Endothelial cell of umbilical vein (primary cell): ENCODE measurements around the gene RAD51B. TPM values are rescaled to one million over a fixed set of nuclear protein-coding genes. Genes with fewer than 3 reads are reported as not detected.

Experiments used
- BruUV-seq: library from RNA; stranded (reverse); fragments of 400-500 nt; replicated peaks from 2 replicates; lab custom pipeline; 2021; lab: Mats Ljungman, UMichigan
- CTCF ChIA-PET: fragments of 300-600, 350-600 bp; sonication (Branson Sonifier 250); formaldehyde crosslinking; loops from one replicate; lab custom pipeline; 2021; ENCODE audit warnings: antibody characterized with exemption, inconsistent platforms; lab: Charles Lee
- POLR2A ChIA-PET: fragments of 300-600, 350-600 bp; sonication (Branson Sonifier 250); formaldehyde crosslinking; loops from one replicate; lab custom pipeline; 2021; ENCODE audit warnings: antibody characterized with exemption, inconsistent platforms; lab: Charles Lee
- DNase-seq: peaks from one replicate; pipeline ENCODE4 v3.0.0-alpha.2; 2011; ENCODE audit warnings: low read depth, low spot score
- FAIRE-seq: peaks from 2 replicates; lab custom pipeline; 2011; peaks lifted over from hg19 to GRCh38; lab: Jason Lieb, UNC
- H2AFZ ChIP-seq: 2 replicates; pipeline ENCODE4 v1.6.0; 2012; ENCODE audit warnings: low read depth, low read length, control low read depth, inconsistent platforms
- H3K27ac ChIP-seq: 2 replicates; pipeline ENCODE4 v1.5.1; 2011; ENCODE audit warnings: low read depth, mild to moderate bottlenecking, control low read depth, low read length, moderate library complexity; ENCODE audit not compliant: insufficient read depth
- H3K27me3 ChIP-seq, 2 experiments: 2 replicates each; pipeline versions ENCODE4 v1.6.0 to v1.6.1; 2011; ENCODE audit warnings: low read length in 2 of 2, mixed read lengths in 1 of 2; ENCODE audit not compliant: control insufficient read depth in 2 of 2, insufficient read depth in 2 of 2
- H3K36me3 ChIP-seq, 2 experiments: 2 replicates in 1 of 2; 3 replicates in 1 of 2; pipeline ENCODE4 v1.5.1; 2011; ENCODE audit warnings: low read length in 2 of 2, mild to moderate bottlenecking in 1 of 2, moderate library complexity in 1 of 2; ENCODE audit not compliant: control insufficient read depth in 2 of 2, insufficient read depth in 2 of 2; ENCODE audit errors: extremely low read depth in 1 of 2
- H3K4me1 ChIP-seq: 3 replicates; pipeline ENCODE4 v1.5.1; 2011; ENCODE audit warnings: mild to moderate bottlenecking, low read length; ENCODE audit not compliant: control insufficient read depth, insufficient read depth; ENCODE audit errors: extremely low read depth
- H3K4me2 ChIP-seq: 2 replicates; pipeline ENCODE4 v1.6.1; 2011; ENCODE audit warnings: low read length, control low read depth, mixed read lengths; ENCODE audit not compliant: insufficient read depth
- H3K4me3 ChIP-seq, 3 experiments: fragments of 200-600 bp in 1 of 3; sonication (generic), shearing (Covaris generic) in 1 of 3; replicated peaks in 1 of 3; 2 replicates each; pipeline ENCODE4 v1.5.1; 2011 to 2016; ENCODE audit warnings: control low read depth in 3 of 3, low read length in 3 of 3, mild to moderate bottlenecking in 2 of 3, inconsistent platforms in 1 of 3, low read depth in 1 of 3, moderate library complexity in 1 of 3; ENCODE audit not compliant: insufficient read depth in 1 of 3
- H3K79me2 ChIP-seq: 2 replicates; pipeline ENCODE4 v1.6.0; 2012; ENCODE audit warnings: low read length, inconsistent platforms; ENCODE audit not compliant: control insufficient read depth, insufficient read depth
- H3K9ac ChIP-seq: replicated peaks from 2 replicates; pipeline ENCODE3; 2011; ENCODE audit warnings: low read length, control low read depth; ENCODE audit not compliant: insufficient read depth; ENCODE audit errors: extremely low read depth
- H3K9me1 ChIP-seq: replicated peaks from 3 replicates; pipeline ENCODE4 v1.6.0; 2011; ENCODE audit warnings: mild to moderate bottlenecking, low read length; ENCODE audit not compliant: control insufficient read depth, insufficient read depth; ENCODE audit errors: extremely low read depth
- H3K9me3 ChIP-seq: replicated peaks from 2 replicates; pipeline ENCODE4 v1.5.1; 2012; ENCODE audit warnings: low read length, inconsistent platforms; ENCODE audit not compliant: control insufficient read depth, insufficient read depth
- H4K20me1 ChIP-seq: replicated peaks from 2 replicates; pipeline ENCODE3; 2011; ENCODE audit warnings: mild to moderate bottlenecking, low read length; ENCODE audit not compliant: control insufficient read depth, insufficient read depth; ENCODE audit errors: extremely low read depth
- CTCF ChIP-seq, 2 donors: IDR thresholded peaks; 1 replicate in 1 of 2; 2 replicates in 1 of 2; pipeline ENCODE4 v1.5.1; 2011; ENCODE audit warnings: low read length in 2 of 2, mild to moderate bottlenecking in 2 of 2, moderate library complexity in 2 of 2, control low read depth in 1 of 2, inconsistent platforms in 1 of 2, low read depth in 1 of 2; ENCODE audit not compliant: insufficient read depth in 1 of 2; ENCODE audit errors: extremely low read depth in 1 of 2
- EZH2 ChIP-seq: IDR thresholded peaks from 2 replicates; pipeline ENCODE4 v1.6.1; 2012; ENCODE audit warnings: borderline replicate concordance, low read depth, mild to moderate bottlenecking, moderate library complexity, low read length, inconsistent platforms; ENCODE audit not compliant: severe bottlenecking
- FOS ChIP-seq: IDR thresholded peaks from 2 replicates; pipeline ENCODE4 v1.6.1; 2011; ENCODE audit warnings: mild to moderate bottlenecking, low read length, moderate library complexity, borderline replicate concordance; ENCODE audit not compliant: insufficient read depth
- GATA2 ChIP-seq: IDR thresholded peaks from 2 replicates; pipeline ENCODE4 v1.7.0; 2011; ENCODE audit warnings: low read depth, mild to moderate bottlenecking, moderate library complexity, mixed read lengths, low read length; ENCODE audit not compliant: insufficient read length, insufficient read depth
- JUN ChIP-seq: IDR thresholded peaks from 2 replicates; pipeline ENCODE4 v1.6.1; 2011; ENCODE audit warnings: borderline replicate concordance, low read depth; ENCODE audit not compliant: insufficient read length, insufficient read depth
- MYC ChIP-seq: IDR thresholded peaks from one replicate; pipeline ENCODE4 v1.6.1; 2011; ENCODE audit warnings: mild to moderate bottlenecking, low read depth, low read length
- POLR2A ChIP-seq: IDR thresholded peaks from 2 replicates; pipeline ENCODE4 v1.6.1; 2012; ENCODE audit warnings: low read depth, mild to moderate bottlenecking, control low read depth, low read length
- POLR2AphosphoS5 ChIP-seq: IDR thresholded peaks from 2 replicates; pipeline ENCODE4 v1.6.1; 2012; ENCODE audit warnings: low read depth, mild to moderate bottlenecking, control low read depth, low read length, moderate library complexity; ENCODE audit not compliant: insufficient read depth
- dilution Hi-C: fragments of 300-500 bp; cut with MboI; formaldehyde crosslinking; loops from one replicate; pipeline ENCODE4 v1.15.0; 2019; ENCODE audit warnings: low sequenced_read_pairs; ENCODE audit not compliant: extremely low pct_ligation_motif_present
- intact Hi-C: fragments of 100-400 bp; cut with micrococcal nuclease; formaldehyde crosslinking; loops from one replicate; pipeline ENCODE4 v1.10.0; 2022
- polyA plus RNA-seq, 4 experiments: library from polyadenylated mRNA; depleted of rRNA in 3 of 4; stranded (reverse) in 3 of 4; unstranded in 1 of 4; fragments of >200 nt; gene quantifications; 2 replicates each; pipeline versions ENCODE4 v1.2.1 to v1.2.3, GENCODE V29; 2011 to 2012; ENCODE audit warnings: missing spikeins in 1 of 4
- total RNA-seq: library from RNA; stranded (reverse); gene quantifications from 2 replicates; pipeline ENCODE4 v1.2.3, GENCODE V29; 2021
- TF ChIP-seq, protein P1 (sequence below): IDR thresholded peaks from 2 replicates; pipeline ENCODE4 v1.6.1; 2011; ENCODE audit not compliant: insufficient read depth, insufficient read length

The RAD51B gene
- total and polyA plus RNA-seq, 2 donors (not counting 3 experiments of a cell fraction or from before 2014, with no cell fraction given), result 3.9 to 19.0 TPM

GRCh38 chr14:68241862-68242487, 422.4 kb downstream of the RAD51B start:
- Histone ChIP-seq H3K4me1 (peaks cover 16% of the 10 kb centered on the region), H3K9me3 (no peaks in the 10 kb centered on the region), H3K79me2 (no peaks in the 10 kb centered on the region), H3K27ac (no peak overlapping the region), H4K20me1 (no peaks in the 10 kb centered on the region), H2AFZ (no peak overlapping the region), H3K27me3 (no peaks in the 10 kb centered on the region), H3K4me2 (no peak overlapping the region), H3K4me3 (no peak overlapping the region), H3K36me3 (no peaks in the 10 kb centered on the region), H3K9me1 (no peaks in the 10 kb centered on the region), H3K9ac (no peak overlapping the region)
- no peak for FAIRE-seq
- TF ChIP-seq EZH2, result no peak
- TF ChIP-seq FOS, result no peak
- TF ChIP-seq POLR2AphosphoS5, result no peak
- TF ChIP-seq GATA2, result no peak
- dilution Hi-C loops (no loop called here), intact Hi-C loops (no loop called here)
- CTCF ChIA-PET, result interaction anchor here (0.5 to 1.3 kb wide), 4 partner anchors 14 to 304 kb away, joined by 3 to 4 read pairs (median 3); no protein-coding TSS in a partner anchor
- no TSS peak for BruUV-seq
- DNase-seq, result no peak
- POLR2A ChIA-PET, result no interaction called here

GRCh38 chr14:68243450-68244010, 424.0 kb downstream of the RAD51B start:
- no peak for FAIRE-seq
- intact Hi-C loops, result no loop called here

More at GRCh38 chr14:68243450-68244010, 424.0 kb downstream of the RAD51B start:
- DNase-seq, result no peak
- H3K79me2 ChIP-seq, result no peaks in the 10 kb centered on the region
- ChIA-PET CTCF (no interaction called here), POLR2A (no interaction called here)
- H3K4me1 ChIP-seq, result peaks cover 29% of the 10 kb centered on the region
- dilution Hi-C loops, result no loop called here
- H3K27ac ChIP-seq, result no peak overlapping the region
- H3K27me3 ChIP-seq, result no peaks in the 10 kb centered on the region
- no peaks in the 10 kb centered on the region for H3K36me3 ChIP-seq
- no peaks in the 10 kb centered on the region for H4K20me1 ChIP-seq
- no peak overlapping the region for H3K4me2 ChIP-seq
- H3K9me1 ChIP-seq, result no peaks in the 10 kb centered on the region
- TF ChIP-seq JUN, result no peak
- no peak for TF ChIP-seq MYC
- TF ChIP-seq POLR2A, result no peak
- no peak for TF ChIP-seq POLR2AphosphoS5
- TF ChIP-seq CTCF (IDR thresholded peaks at IDR 0.05; ENCODE audit: extremely low read depth in 1 of 2, insufficient read depth in 1 of 2, low read depth in 1 of 2, low read length in 2 of 2), result no peak
- no peak for TF ChIP-seq GATA2
- TF ChIP-seq EZH2, result no peak
- no peak for TF ChIP-seq FOS
- TF ChIP-seq, protein P1, sequence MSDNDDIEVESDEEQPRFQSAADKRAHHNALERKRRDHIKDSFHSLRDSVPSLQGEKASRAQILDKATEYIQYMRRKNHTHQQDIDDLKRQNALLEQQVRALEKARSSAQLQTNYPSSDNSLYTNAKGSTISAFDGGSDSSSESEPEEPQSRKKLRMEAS, result no peak
- no peak overlapping the region for H3K9ac ChIP-seq
- H3K9me3 ChIP-seq, result no peaks in the 10 kb centered on the region
- H2AFZ ChIP-seq, result no peak overlapping the region
- no TSS peak for BruUV-seq
- no peak overlapping the region for H3K4me3 ChIP-seq
